Retinal pigment epithelial cell (primary cell): Measurements from ENCODE around the gene PTPRN2.

ENCODE experiments used
- DNase-seq: peaks from one replicate; pipeline ENCODE4 v3.0.0-alpha.2; 2010; ENCODE audit warnings: low read depth
- H3K4me3 ChIP-seq: 2 replicates; pipeline ENCODE4 v1.5.1; 2011; ENCODE audit warnings: mild to moderate bottlenecking, low read length, control low read depth, moderate library complexity
- CTCF ChIP-seq: conservative IDR thresholded peaks from 2 replicates; pipeline ENCODE4 v1.5.1; 2011; ENCODE audit warnings: low read depth, low read length, control low read depth, inconsistent platforms

PTPRN2 gene

GRCh38 chr7:158259671-158260418 lies 327.8 kb downstream of the PTPRN2 start:
- no peak for DNase-seq
- no peak for TF ChIP-seq CTCF
- no peak overlapping the region for H3K4me3 ChIP-seq

- no peak for DNase-seq
- TF ChIP-seq CTCF, result no peak
- no peak overlapping the region for H3K4me3 ChIP-seq
These were observed 328.5 kb downstream of the PTPRN2 start for GRCh38 chr7:158259141-158259540.

- no peak for DNase-seq
- no peak overlapping the region for H3K4me3 ChIP-seq
- no peak for TF ChIP-seq CTCF
These were observed 329.1 kb downstream of the PTPRN2 start for GRCh38 chr7:158258411-158259130.

GRCh38 chr7:158257516-158258410 lies 329.9 kb downstream of the PTPRN2 start:
- DNase-seq, result no peak
- H3K4me3 ChIP-seq, result no peak overlapping the region
- TF ChIP-seq CTCF, result no peak

GRCh38 chr7:158257001-158257400 lies 330.6 kb downstream of the PTPRN2 start:
- H3K4me3 ChIP-seq, result no peak overlapping the region
- DNase-seq, result no peak
- no peak for TF ChIP-seq CTCF

GRCh38 chr7:158256091-158256816 lies 331.4 kb downstream of the PTPRN2 start:
- no peak for DNase-seq
- no peak overlapping the region for H3K4me3 ChIP-seq
- TF ChIP-seq CTCF, result no peak
